HL-60/S4 treated with phorbol 12-myristate 13-acetate at 8.2 ng/mL for 4 days and 3 days (cell line): ENCODE results near the gene CYB5A.

Experiments used
- in situ Hi-C: fragments of 300-500 bp; cut with MboI; formaldehyde crosslinking; loops from 2 replicates; pipeline ENCODE4 v1.15.0; 2022; ENCODE audit warnings: low sequenced_read_pairs

The CYB5A gene

DNA sequence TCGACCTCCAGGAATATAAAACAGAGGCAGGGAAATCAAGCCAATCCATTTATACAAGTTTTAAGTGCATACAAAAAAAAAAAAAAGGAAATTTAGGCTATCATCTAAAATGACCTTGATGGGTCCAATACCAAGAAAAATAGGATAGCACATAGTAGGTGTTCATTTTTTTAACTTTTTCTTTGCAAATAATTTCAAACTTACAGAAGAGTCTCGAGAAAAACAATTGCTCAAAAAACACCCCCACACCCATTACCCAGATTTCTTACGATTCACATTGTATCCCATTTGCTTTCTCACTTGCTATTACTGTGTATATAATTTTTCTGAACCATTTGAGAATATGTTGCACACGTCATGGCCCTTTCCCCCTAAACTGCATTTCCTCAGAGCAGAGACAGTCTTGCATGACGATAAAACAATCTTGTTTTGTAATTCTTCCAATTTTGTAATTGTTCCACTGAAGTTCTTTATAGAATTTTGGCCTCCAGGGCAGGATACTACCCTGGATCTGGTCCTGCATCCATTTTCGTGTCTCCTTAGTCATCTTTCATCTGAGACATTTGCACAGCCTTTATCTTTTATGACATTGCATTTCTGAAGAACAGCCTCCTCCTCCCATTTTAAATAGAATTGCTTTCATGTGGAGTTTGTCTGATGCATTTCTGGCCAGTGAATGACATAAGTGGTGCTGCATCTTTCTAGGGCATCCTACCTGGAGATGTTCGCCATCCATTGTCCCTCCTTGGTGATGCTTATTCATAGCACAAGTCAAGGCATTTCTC, 68.9 kb downstream of the CYB5A start:
- in situ Hi-C loops, result no loop called here

DNA sequence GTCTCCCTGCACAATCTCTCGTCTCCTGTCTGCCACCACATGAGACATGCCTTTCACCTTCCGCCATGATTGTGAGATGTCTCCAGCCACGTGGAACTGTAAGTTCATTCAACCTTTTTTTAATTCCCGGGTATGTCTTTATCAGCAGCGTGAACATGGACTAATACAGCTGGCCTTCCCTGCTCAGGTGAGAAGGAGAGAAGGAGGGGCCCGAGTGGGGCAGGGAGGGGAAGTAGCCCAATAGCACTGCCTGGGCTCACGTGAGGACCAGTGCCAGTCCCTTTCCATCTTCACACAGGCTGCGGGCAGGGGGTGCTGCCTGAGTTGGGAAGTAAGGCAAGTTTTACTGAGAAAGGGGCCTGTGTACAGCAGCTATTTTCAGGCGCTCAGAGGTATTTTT, 70.7 kb downstream of the CYB5A start:
- in situ Hi-C loops, result no loop called here

DNA sequence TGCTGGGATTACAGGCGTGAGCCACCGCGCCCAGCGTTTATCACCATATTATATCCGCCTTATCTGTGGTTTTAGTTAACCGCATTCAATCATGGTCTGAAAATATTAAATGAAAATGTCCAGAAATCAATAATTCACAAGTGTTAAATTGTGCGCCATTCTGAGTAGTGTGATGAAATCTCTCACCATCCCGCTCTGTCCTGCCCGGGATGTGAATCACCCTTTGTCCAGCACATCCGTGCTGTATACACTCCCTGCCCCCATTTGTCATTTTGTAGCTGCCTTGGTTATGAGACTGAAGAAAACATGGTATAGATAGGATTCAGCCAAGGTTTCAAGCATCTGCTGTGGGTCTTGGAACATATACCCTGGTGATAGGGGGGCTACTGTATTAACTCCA, 72.7 kb downstream of the CYB5A start:
- in situ Hi-C loops, result no loop called here

DNA sequence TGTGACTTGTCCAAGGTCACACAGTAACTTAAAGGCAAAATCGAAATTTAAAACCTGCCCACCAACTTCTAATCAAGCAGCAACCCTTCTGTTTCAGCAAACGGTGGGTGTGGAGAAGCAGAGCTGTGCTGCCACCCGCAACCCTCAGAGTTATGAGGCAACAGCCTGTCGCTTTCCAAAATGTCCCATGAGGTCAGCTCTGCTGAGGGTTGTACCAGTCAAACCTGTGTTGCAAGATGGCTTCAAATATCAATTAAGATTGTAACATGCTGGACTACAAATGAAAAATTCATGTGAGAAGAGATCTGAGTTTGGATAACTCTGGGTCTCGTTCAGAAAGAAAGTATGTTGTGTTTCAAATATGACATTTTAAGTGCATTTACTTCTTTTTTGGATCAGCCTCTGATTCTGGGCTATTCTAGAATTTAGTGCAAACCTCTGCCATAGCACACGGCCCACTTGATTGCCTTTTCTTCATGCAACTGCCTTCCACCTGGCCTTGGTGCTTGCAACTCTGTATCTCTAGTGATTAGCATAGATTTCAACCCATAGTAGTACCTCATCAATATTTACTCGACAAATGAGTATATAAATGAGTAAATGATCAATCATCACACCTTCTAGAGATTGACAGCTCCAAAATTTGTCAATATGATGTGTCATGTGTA, 74.2 kb downstream of the CYB5A start:
- in situ Hi-C loops, result no loop called here

DNA sequence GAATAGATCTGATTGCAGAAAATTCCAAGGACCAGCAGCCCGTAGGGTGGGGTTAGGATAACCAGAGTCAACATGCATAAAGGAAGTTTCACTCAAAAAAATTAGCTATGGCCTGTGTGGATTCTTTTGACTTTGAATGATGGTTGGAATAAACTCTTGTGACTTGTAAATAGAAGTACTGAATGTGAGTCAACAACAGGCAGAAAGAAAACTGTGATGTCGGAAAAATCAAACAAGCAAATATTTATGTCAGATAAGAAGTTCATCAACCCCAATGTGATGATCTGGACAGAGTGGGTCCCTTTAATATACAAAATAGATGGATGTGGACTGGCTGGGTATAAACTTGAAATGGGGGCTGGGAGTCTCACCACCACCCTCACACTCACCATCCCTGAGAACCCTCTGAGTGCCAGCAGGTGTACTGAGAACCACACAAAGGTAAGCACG, 75.1 kb downstream of the CYB5A start:
- in situ Hi-C loops, result no loop called here

DNA sequence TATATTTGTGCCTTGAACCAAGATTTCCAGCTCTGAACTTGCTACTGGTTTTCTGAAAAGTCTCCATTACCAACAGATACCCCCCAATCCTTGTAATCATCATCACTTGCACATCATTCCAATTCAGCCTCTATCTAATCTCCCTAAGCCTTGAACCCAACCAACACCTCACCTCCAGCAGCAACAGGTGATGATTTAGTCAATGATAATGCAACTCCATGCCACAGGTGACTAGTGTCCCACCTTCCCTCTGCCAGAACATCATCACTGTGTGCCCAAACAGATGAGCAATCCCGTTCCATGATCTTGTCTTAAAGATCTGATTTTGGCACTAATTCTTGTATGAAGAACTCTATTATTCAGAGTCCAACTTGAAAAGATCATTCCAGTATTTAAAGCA, 75.9 kb downstream of the CYB5A start:
- in situ Hi-C loops, result no loop called here

DNA sequence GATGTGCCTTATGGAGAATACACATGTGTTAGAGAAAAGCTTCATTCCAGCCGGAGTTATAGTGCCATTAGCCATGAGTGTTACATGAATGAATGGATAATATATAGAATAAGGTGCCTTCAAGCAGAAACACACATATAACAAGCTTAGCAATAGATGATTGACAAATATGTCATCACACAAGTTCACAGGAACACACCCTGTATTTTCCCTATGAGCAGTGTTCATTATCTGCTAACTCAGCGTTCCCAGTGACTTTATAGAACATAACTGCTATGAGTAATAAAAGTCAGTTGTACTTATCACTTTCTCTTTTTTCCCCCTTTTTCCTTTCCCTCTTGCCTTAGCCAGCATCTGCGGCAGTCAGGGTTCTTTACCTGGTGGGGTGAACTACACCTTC, 78.3 kb downstream of the CYB5A start:
- in situ Hi-C loops, result no loop called here

DNA sequence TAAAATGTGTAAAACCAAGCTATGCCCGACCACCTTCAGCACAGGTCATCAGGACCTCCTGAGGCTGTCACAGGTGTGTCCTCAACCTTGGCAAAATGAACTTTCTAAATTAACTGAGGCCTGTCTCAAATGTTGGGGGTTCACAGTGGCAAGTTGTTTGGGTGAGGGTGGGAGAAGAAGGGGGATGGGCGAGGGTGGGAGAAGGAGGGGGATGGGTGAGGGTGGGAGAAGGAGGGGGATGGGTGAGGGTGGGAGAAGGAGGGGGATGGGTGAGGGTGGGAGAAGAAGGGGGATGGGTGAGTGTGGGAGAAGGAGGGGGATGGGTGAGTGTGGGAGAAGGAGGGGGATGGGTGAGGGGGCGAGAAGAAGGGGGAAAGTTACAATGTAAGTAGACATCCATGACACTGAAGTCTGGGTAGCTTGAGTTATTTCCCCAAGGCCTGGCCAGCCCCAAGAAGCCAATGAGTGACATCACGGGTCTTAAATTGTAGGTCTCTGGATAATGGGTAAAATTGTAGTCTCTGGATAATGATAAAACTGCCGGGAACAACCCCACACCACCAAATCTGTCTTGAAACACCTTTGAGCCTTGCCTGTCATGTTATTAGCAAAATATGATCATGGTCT, 87.1 kb downstream of the CYB5A start:
- in situ Hi-C loops, result no loop called here

DNA sequence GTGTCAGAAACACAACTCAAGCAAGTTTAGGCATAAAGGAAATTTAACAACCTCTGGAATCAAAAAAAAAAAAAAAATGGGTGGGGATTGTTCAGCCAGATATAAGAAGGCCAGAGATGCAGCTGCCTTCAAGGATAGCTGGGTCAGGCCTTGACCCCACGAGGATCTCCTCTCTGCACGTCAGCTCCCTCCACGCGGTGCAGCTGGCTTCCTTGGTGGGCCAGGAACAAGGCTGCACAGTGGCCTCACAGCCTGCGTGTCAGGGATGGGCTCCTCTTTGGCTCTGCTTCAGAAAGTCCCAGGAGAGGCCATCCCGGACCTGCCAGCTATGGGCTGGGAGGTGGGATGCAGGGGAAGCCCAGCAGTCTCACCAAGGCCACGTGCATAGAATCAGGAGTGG, 88.0 kb downstream of the CYB5A start:
- in situ Hi-C loops, result no loop called here
